A673 (cell line): Measurements from ENCODE around the gene SMIM36. TPM values are rescaled to one million over a fixed set of nuclear protein-coding genes. Genes with fewer than 3 reads are reported as not detected.

Experiments used
- BruUV-seq: library from RNA; stranded (reverse); fragments of 400-500 nt; replicated peaks from 2 replicates; lab custom pipeline; 2021; lab: Mats Ljungman, UMichigan
- CTCF ChIA-PET: fragments of 300-600 bp; sonication (Branson Sonifier 250); formaldehyde crosslinking; loops from one replicate; lab custom pipeline; 2022; ENCODE audit warnings: antibody characterized with exemption; lab: Charles Lee
- POLR2A ChIA-PET: fragments of 300-600 bp; sonication (Branson Sonifier 250); formaldehyde crosslinking; loops from one replicate; lab custom pipeline; 2022; ENCODE audit warnings: antibody characterized with exemption; ENCODE audit not compliant: low non-redundant PET; lab: Charles Lee
- DNase-seq: peaks from one replicate; pipeline ENCODE4 v3.0.0-alpha.2; 2015; ENCODE audit warnings: low spot score
- H3K27ac ChIP-seq: fragments of 200-600 bp; sonication (generic); 2 replicates; pipeline ENCODE4 v1.5.1; 2016; ENCODE audit warnings: mixed run types, low read depth, mild to moderate bottlenecking, mixed read lengths, antibody characterized with exemption, low read length; ENCODE audit not compliant: poor library complexity, severe bottlenecking
- H3K27me3 ChIP-seq: fragments of 200-600 bp; sonication (generic); replicated peaks from 2 replicates; pipeline ENCODE4 v1.6.1; 2017; ENCODE audit warnings: mixed run types, low read depth, mild to moderate bottlenecking, mixed read lengths, antibody characterized with exemption, low read length; ENCODE audit not compliant: insufficient read depth, poor library complexity
- H3K36me3 ChIP-seq: fragments of 200-600 bp; sonication (generic); 2 replicates; pipeline ENCODE4 v1.6.1; 2016; ENCODE audit warnings: mixed run types, mild to moderate bottlenecking, mixed read lengths, antibody characterized with exemption, low read length; ENCODE audit not compliant: insufficient read depth, poor library complexity, severe bottlenecking
- H3K4me1 ChIP-seq: fragments of 200-600 bp; sonication (generic); 2 replicates; pipeline ENCODE4 v1.6.1; 2017; ENCODE audit warnings: mixed run types, mild to moderate bottlenecking, mixed read lengths, antibody characterized with exemption, low read length; ENCODE audit not compliant: insufficient read depth, poor library complexity, severe bottlenecking
- H3K4me3 ChIP-seq: fragments of 200-600 bp; sonication (generic); 2 replicates; pipeline ENCODE4 v1.5.1; 2016; ENCODE audit warnings: low read depth, mixed run types, mild to moderate bottlenecking, mixed read lengths, low read length; ENCODE audit not compliant: poor library complexity, severe bottlenecking
- H3K9me3 ChIP-seq: fragments of 200-600 bp; sonication (generic); 2 replicates; pipeline ENCODE4 v1.6.1; 2016; ENCODE audit warnings: mixed run types, low read depth, mild to moderate bottlenecking, mixed read lengths, antibody characterized with exemption, low read length; ENCODE audit not compliant: poor library complexity, severe bottlenecking
- EZH2 ChIP-seq: fragments of 200-600 bp; sonication (generic); IDR thresholded peaks from 2 replicates; pipeline ENCODE4 v1.6.1; 2017; ENCODE audit warnings: borderline replicate concordance, low read depth, mild to moderate bottlenecking, mixed read lengths, antibody characterized with exemption, low read length; ENCODE audit not compliant: poor library complexity, severe bottlenecking
- intact Hi-C: fragments of 100-400 bp; cut with micrococcal nuclease; formaldehyde crosslinking; loops from one replicate; pipeline ENCODE4 v1.10.0; 2022; ENCODE audit not compliant: unreplicated experiment
- total RNA-seq: library from RNA; stranded (reverse); gene quantifications from 2 replicates; pipeline ENCODE4 v1.2.3, GENCODE V29; 2021
- TF ChIP-seq, protein P1 (sequence below): fragments of 300-800, 200-600 bp; sonication (generic); conservative IDR thresholded peaks from 2 replicates; pipeline ENCODE4 v1.5.1; 2017; ENCODE audit warnings: low read depth, mild to moderate bottlenecking, antibody characterized with exemption, low read length, moderate library complexity, mixed read lengths

Gene SMIM36
- total RNA-seq, 1 experiment from 2014 or later, result not detected

DNA sequence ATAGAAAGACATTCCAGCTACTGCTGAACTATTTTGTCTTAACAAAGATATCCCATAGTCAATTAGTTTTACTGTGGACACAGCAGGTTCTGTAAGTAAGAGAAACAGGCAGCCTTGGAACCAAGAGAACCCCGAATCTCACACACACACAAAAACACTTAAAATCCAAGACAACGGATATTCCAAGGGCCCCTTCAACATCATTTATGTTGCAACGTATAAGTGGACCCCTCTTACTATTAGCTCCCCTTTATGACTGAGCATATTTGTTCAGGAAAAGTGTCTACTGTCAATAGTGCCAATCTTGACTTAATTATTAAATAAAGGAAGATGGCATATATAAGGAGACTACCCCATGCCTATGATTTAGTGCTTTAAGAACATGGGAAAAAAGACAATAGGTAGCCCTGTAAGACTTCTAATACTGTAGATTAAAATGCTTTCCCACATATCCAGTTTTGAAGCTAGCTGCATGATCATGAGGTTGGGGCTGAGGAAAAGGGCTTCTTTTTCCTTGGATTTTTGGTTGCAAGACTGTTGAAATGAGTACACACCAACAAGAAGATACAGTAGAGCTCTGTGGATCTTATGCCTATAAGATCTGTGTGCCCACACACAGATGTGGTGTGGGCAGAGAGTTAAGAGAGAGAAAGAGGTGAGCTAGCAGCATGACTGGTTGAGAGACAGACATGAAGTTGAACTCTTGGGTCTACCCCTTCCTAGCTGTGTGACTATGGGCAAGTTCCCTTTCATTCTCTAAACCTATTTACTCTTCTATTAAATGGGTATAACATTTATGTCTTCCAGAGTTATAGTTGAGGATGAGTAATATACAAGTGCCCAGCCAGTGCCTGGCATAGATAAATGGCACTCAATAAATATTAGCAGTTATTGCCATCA is 92.6 kb downstream of the SMIM36 start:
- TF ChIP-seq, protein P1, sequence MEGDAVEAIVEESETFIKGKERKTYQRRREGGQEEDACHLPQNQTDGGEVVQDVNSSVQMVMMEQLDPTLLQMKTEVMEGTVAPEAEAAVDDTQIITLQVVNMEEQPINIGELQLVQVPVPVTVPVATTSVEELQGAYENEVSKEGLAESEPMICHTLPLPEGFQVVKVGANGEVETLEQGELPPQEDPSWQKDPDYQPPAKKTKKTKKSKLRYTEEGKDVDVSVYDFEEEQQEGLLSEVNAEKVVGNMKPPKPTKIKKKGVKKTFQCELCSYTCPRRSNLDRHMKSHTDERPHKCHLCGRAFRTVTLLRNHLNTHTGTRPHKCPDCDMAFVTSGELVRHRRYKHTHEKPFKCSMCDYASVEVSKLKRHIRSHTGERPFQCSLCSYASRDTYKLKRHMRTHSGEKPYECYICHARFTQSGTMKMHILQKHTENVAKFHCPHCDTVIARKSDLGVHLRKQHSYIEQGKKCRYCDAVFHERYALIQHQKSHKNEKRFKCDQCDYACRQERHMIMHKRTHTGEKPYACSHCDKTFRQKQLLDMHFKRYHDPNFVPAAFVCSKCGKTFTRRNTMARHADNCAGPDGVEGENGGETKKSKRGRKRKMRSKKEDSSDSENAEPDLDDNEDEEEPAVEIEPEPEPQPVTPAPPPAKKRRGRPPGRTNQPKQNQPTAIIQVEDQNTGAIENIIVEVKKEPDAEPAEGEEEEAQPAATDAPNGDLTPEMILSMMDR, result no peak
- TF ChIP-seq EZH2, result no peak
- POLR2A ChIA-PET, result no interaction called here
- intact Hi-C loops, result no loop called here
- Histone ChIP-seq H3K9me3 (no peaks in the 10 kb centered on the region), H3K27me3 (peaks cover under 1% of the 10 kb centered on the region), H3K4me3 (no peak overlapping the region), H3K27ac (no peak overlapping the region), H3K36me3 (peaks cover 6% of the 10 kb centered on the region), H3K4me1 (peaks cover 13% of the 10 kb centered on the region)
- CTCF ChIA-PET, result no interaction called here
- BruUV-seq, result no TSS peak
- no peak for DNase-seq

DNA sequence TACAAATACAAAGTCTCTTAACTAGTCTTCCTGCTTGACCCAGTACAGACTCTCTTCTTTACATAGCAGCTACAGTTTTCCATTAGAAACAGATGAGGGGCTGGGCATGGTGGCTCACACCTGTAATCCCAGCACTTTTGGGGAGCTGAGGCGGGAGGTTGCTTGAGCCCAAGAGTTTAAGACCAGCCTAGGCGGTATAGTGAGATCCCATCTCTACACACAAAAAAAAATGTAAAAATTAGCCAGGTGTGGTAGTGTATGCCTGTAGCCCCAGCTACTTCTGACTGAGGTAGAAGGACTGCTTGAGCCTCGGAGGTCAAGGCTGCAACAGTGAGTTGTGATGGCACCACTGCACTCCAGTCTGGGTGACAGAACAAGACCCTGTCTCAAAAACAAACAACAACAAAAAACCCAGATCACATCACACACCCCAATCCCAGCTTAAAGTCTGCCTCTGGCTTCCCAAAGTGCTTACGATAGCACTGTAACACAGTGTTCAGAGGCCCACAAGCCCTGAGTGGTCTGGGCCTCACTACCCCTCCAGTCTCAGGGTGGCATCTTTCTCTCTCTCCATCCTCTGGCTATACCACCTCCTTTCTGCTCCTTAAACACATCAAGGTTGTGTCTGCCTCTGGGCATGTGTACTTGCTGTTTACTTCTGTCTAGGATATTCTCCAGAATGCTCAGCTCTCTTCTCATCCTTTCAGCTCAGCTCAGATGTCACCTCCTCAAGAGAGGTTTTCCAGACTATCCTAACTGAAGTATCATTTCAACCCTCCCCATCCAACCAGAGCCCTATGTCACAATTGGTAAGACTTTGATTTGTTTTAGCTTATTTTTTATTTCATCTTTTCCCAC is 93.6 kb downstream of the SMIM36 start:
- H3K27me3 ChIP-seq, result no peaks in the 10 kb centered on the region
- peaks cover 13% of the 10 kb centered on the region for H3K4me1 ChIP-seq
- ChIA-PET CTCF (no interaction called here), POLR2A (no interaction called here)
- peaks cover 8% of the 10 kb centered on the region for H3K36me3 ChIP-seq
- DNase-seq, result no peak
- TF ChIP-seq EZH2, result no peak
- TF ChIP-seq, protein P1, result no peak
- BruUV-seq, result no TSS peak
- H3K27ac ChIP-seq, result no peak overlapping the region
- intact Hi-C loops, result no loop called here
- no peak overlapping the region for H3K4me3 ChIP-seq
- no peaks in the 10 kb centered on the region for H3K9me3 ChIP-seq

DNA sequence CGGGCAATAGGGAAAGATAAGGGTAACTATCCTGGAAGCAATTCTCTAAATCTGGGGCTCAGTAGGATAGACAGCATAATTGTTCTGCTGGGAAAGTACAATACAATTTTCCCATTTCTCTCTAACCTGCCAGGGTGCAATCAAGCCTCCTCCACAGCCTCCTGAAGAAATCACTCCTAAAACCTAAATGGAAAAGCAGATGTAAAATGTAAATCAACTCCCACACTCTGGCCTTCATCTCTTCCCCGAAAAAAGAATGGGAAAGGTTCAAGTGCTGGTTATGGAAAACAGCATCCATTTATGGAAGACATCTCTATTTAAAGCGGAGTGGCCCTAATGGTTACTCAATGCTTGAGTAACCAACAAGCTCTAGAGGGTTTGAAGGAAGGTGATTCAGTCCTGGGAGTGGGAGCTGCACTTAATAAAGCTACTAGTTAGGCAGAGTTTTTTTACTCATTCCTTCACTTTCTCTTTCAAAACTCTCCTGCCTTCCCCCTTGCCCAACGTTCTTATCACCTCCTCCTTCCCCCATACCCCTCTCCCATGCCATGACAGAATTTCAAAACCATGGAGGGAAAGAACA is 94.7 kb downstream of the SMIM36 start:
- TF ChIP-seq EZH2, result no peak
- TF ChIP-seq, protein P1, result no peak
- Histone ChIP-seq H3K4me1 (peaks cover 8% of the 10 kb centered on the region), H3K36me3 (peaks cover 14% of the 10 kb centered on the region), H3K4me3 (no peak overlapping the region), H3K27me3 (no peaks in the 10 kb centered on the region), H3K27ac (no peak overlapping the region), H3K9me3 (no peaks in the 10 kb centered on the region)
- DNase-seq, result no peak
- ChIA-PET CTCF (no interaction called here), POLR2A (no interaction called here)
- BruUV-seq, result no TSS peak
- intact Hi-C loops, result no loop called here
